Endometrial microvascular endothelial cells (primary cell): Measurements from ENCODE around the gene PAFAH2. TPM values are rescaled to one million over a fixed set of nuclear protein-coding genes. Genes with fewer than 3 reads are reported as not detected.

Source experiments
- in situ Hi-C: cut with HindIII; loops from 2 replicates; pipeline ENCODE4 v1.10.0; 2017; ENCODE audit warnings: low sequenced_read_pairs, low pct_unique_long_range_greater_than_20kb; ENCODE audit errors: inconsistent ontology term
- total RNA-seq: library from RNA; depleted of rRNA; stranded (reverse); fragments of >200 nt; gene quantifications from one replicate; pipeline ENCODE4 v1.2.3, GENCODE V29; 2015; ENCODE audit errors: inconsistent ontology term

The PAFAH2 gene
- total RNA-seq, 1 donor from 2014 or later: 11.5 TPM

DNA sequence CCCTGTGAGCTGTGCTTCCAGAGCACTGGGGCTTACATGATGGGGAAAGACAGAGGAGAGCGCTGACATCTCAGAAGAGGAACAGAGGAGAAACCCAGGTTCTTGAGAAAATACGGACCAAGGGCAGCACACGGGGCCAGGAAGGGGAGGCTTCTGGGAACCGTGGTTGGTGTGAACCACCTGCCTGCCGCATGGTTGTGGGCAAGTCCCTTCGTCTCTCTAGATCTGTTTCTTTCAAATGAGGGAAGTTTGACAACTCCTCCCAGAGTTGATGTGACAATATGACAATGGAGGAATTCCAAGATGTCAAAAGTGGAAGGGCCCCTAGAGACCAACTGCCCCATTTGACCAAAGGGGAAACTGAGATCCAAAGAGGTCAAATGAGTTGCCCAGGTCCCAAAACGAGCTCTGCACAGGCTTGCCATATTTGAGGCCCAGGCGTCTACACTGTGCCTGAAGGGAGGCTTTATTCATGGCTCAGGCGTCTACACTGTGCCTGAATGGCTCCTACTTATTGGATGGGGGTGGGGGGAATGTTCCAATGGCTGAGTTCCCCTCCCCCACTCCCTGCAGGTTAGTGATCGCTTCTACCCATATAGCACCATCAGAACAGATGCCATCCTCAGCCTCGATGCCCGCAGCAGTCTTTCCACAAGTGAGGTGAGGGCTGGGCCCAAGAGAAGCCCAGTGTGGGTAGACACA lies 34.9 kb upstream of the PAFAH2 start:
- in situ Hi-C loops: no loop called here

DNA sequence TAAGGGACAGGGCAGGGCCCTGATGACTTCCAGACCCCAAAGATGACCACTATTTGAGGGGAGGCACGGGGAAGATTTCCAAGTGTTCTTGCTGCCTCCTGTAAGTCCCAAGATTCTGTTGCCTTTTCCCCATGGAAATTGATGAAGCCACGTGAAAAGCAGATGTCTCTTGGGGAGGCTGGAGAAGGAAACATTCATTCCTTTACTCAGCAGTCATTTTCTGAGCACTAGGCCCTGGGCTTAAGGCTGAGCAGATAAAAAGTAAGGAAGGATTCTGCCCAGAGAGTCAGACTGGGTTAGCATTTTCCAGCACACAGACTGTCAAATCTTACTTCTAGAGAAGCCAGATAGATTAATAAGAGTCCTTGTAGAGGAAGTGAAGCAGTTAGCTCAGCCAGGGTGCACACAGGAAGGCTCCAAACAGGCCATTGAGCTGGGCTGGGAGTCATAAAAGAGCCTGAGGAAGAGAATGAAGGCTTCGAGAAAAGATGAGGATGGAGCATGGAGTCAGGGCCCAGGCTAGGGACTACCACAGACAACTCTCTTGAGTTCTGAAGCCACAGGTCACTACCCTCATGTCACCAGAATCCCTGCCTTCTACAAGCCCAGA lies 33.9 kb upstream of the PAFAH2 start:
- in situ Hi-C loops: no loop called here

DNA sequence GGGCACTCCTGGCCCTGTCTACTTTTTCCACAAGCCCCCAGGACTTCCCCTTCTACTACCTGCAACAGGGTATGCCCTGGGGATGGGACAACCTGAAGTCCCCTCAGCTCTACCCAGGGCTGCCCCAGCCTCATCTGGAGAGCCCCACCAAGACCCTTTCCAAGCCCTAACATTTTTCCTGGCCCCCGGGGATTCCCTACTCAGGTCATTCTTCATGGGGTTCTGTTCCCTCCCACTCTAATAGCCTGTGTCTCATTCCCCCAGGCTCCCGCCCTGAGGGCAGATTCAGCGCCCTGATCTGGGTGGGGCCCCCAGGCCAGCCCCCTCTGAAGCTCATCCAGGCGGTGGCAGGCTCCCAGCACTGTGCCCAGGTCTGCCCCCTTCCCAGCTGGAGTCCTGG lies 33.3 kb upstream of the PAFAH2 start:
- in situ Hi-C loops: no loop called here

DNA sequence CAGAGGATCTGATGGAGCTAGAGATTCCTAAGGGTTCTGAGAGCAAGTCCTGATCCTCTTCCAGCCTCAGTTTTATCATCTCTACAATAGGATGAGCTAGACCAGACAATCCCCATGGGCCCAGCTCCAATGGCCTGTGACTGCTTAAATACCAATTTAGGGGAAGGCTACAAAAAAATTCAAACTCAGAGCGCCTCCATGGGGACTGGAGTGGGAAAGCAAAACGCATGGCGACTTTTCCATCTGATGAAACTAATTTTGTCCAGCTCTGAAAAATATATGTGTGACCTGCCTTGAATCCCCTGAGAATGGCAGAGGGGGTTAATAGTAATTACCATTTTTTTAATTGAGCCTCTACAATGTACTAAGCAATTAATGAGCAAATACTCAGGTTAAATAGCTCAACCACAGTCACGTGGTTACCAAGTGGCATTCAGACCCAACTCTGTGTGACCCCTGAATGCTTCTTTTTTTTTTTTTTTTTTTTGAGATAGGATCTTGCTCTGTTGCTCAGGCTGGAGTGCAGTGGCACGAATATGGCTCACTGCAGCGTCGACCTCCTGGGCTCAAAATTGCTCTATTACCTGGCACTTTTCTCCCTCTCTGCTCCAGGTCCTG lies 32.1 kb upstream of the PAFAH2 start:
- in situ Hi-C loops: no loop called here

DNA sequence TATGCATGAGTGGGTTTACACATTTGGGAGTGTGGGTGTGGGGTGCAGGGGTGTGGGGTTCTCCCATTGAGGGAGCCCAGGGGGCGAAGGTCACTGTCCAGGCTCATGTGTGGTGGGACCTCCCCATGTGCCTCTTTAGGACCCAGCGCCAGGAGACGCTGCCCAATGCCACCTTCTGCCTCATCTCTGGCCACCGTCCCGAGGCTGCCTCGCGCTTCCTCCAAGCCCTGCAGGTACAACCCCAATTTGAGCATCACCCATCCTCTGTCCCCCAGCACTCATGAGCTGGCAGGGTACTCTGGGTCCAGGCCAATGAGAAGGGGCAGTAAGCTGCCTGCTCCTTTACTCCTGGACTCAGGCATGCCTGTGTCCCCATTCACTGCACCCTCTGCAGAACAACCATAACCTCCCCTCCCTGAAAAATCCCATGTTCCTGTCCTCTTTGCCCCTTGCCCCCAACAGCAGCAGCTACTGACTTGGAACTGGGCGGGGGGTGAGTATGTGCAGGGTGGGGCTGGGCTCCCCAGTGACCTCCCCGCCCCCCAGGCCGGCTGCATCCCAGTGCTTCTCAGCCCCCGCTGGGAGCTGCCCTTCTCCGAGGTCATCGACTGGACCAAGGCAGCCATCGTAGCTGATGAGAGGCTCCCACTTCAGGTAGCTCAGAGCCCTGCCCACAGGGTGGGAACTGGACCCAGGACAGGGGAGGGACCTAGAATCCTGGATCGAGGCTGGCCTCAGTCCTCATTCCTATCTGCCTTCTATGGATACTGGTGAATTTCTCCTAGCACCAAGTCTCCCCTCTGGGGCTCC lies 31.4 kb upstream of the PAFAH2 start:
- in situ Hi-C loops: no loop called here

DNA sequence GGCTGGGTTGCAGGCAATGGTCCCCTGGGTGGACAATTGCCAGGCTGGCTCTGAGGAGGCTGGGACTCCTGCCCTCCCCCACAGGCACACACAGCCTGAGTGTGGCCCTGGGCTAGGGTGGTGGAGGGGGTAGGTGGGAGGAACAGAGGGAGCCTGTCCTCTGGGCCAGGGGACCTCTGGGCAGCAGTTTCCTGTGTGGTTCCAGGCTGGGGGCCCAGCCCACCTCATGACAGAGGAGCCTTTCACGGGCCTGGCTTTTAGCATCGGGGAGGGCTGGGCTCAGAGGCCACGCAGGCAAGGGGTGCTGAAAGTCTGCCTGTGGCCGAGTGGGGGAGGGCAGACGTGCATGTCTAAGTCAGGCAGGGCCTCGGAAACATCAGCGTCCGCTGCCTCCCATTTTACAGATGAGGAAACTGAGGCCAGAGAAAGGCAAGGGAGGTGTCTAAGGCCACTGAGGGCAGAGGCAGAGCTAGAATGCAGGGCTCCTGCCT lies 30.7 kb upstream of the PAFAH2 start:
- in situ Hi-C loops: no loop called here

DNA sequence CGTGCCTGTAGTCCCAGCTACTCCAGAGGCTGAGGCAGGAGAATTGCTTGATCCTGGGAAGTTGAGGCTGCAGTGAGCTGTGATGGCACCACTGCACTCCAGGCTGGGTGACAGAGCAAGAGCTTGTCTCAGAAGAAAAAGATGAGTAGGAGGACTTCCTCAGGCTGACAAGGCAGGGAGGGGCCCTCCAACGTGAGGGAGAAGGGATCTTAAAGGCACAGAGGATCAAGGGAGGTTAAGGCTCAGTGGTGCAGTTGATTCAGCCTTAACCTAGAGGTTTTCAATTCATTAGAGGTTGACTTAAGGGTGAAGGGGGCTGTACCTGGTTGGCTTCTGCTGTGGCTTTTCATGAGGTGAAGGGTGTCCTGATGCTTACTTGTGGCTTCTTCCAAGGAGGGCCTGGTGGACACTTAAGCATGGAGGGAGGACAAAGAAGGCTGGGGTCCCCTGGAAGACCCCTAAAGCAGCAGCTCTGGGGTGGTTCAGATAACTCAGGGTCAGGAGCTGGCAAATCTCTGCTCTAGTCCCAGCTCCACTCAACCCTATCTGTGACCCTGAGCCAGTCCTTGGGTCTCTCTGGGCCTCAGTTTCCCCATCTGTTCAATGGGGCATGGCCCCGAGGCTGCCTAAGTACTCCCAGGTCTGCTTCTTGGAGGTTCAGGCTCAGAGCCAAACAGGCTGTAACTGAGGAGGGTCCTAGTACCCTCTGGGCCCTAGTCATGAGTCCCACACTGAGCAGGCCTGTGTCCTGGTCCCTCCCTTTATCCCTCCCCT lies 30.0 kb upstream of the PAFAH2 start:
- in situ Hi-C loops: no loop called here

DNA sequence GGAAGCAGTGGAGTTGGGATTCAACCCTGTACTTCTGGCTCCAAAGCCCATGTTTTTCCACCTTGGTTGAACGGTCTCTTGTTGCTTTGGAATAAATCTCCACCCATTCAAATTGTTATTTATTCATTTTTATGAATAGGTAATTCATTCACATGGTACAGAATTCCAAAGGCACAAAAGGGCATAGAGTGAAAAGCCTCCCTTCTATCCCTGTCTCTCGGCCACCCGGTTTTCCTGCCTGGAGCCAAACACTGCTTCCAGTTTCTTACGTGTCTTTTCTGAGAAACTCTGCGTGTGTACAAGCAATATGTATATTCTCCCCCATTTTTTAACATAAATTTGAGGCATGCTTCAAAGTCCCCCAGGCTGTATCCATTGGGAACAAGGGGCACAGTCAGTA lies 27.7 kb upstream of the PAFAH2 start:
- in situ Hi-C loops: no loop called here

DNA sequence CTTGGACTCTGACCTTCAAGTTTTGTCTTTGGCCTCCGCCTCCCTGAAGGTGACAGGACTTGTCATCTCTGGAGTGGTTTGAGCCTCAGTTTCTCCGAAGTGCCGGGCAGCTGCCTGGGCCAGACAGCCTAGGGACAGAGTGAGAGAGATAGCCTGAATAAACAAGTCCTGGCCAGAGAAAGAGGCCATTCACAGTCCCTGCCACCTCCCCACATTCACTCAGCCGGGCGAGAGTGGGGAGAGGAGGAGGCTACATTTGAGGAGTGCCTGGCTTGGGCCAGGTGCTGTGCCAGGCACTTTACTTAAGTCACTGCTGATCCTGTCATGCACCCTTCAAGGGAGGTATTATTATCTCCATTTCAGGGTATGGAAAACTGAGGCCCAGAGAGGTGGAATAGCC lies 27.2 kb upstream of the PAFAH2 start:
- in situ Hi-C loops: no loop called here

DNA sequence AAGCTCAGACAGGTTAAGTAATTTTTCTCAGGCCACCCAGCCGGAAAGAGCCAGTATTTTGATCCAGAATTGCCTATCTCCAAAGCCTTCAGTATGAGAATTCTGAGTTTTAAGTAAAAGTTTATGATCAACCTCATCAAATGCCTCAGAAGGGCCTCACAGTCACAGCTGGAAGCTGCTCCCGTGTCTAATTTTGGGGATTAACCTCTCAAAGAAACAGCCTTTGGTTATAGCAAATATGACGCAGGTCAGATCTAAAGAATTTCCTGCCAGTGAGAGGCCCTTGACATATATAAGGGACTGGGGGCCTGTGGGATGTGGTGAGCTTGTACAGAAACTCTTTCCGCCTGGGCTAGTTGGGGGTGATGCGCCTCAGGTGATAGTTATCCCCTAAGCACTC lies 26.0 kb upstream of the PAFAH2 start:
- in situ Hi-C loops: no loop called here

DNA sequence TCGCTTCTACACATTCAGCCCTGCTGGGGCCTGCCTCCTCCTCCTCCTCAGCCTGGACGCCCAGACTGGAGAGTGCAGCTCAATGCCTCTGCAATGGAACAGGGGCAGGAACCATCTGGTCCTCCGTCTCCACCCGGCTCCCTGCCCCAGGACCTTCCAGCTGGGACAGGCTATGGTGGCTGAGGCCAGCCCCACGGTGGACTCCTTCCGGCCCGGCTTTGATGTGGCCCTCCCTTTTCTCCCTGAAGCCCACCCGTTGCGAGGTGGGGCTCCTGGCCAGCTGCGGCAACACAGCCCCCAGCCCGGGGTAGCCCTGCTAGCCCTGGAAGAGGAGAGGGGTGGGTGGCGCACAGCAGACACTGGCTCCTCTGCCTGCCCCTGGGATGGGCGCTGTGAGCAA lies 25.1 kb upstream of the PAFAH2 start:
- in situ Hi-C loops: no loop called here

DNA sequence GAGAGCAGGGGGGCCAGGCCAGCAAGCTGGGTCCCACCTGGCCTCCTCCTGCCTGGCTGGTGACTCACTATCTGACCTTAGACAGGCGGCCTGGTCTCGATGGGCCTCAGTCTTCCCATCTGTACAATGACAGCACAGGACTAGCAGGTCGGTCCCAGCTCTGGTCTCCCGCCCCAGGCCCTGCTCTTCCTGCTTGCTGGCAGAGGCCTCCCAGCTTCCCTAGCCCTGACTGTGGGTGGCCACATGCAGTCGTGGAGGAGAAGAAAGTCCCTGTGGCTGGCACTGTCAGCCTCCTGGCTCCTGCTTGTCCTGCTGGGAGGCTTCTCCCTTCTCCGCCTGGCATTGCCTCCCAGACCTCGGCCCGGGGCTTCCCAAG lies 24.5 kb upstream of the PAFAH2 start:
- in situ Hi-C loops: no loop called here

DNA sequence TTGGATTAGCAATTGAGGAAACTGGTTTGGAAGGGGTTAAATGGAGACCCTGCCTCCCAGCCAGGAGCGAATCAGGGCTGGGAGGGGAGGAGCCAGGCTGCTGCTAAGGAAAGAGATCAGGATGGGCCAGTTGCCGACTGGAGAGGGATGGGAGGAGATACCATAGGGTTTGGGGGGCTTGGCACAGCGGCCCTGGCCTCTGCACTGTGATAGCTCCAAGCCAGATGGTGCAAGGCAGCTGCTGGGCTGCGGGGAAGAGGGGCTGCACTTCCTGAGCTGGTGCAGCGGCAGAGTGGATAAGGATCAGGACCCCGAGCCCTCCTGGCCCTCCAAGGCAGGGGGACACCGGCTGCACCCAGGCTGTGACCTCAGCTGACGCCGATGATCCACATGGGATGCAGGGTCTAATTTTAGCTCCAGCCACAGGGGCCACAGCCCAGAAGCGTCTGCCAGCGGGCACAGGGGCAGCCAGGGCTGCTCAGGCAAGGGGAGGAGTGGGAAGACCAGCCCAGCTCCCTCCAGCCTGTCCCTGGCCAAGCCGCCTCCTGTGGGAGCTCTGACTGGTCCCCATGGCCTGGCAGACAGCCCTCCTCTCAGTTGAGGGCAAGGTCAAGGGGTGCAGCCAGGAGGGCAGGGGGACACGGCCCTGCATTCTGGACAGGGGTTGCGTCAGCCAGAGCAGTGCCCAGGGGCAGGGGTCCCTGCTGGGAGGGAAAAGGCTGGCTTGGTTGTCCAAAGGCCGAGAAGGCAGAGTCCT lies 24.0 kb upstream of the PAFAH2 start, which contains the start of gene EXTL1:
Gene EXTL1, plus strand, starts transcription at position 129 of the 757 bp plus-strand sequence. CDS start 872 bp downstream, outside the sequence.
- in situ Hi-C loops: no loop called here

DNA sequence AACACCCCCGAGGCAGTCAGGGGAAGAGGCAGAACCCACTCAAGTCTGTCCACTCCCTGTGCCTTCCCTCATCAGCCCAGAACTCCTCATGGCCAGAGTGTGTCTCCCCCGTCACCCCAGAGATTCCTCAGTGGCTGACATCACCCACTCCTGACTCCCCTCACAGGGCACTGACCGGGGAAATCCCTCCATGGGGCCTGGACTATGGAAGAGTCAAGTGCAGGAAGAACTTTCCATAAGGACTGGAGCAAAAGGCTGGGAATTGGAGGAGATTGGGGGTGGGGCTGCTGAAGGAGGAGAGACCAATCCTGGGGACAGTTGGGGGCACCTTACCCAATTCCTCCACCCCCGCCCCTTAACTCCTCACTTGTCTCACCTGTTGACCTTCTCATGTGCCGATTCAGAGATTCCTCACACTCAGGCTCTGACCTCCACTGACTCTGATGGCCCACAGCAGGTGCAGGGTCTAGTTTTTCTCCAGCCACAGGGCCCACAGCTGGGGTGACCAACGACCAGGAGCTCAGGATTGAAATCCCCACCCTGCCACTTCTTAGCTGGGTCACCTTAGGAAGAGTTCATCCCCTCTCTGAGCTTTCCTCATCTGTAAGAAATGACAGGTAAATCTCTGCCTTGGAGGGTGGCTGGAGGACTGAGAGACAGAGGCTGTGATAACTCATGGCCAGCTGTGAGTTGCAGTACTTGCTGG lies 23.2 kb upstream of the PAFAH2 start:
- in situ Hi-C loops: no loop called here

DNA sequence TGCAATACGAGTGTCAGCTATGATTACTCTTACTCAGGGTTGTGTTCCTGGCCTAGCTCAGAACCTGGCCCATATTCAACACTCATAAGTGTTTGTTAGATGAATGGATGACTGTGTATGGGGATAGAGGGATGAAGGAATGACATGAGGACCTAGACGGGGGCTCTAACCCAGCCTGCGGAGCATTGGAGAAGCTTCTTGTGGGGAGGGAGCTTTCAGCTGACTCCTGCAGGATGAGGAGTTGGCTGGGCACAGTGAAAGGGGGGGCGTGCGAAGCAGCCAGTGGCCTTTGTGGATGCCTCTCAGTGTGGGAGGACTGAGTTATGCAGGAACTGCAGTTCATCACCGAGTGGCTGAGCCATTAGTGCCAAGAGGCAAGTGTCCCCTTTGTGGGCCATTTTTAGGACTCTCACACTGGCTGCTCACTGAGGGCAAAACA lies 22.5 kb upstream of the PAFAH2 start:
- in situ Hi-C loops: no loop called here

DNA sequence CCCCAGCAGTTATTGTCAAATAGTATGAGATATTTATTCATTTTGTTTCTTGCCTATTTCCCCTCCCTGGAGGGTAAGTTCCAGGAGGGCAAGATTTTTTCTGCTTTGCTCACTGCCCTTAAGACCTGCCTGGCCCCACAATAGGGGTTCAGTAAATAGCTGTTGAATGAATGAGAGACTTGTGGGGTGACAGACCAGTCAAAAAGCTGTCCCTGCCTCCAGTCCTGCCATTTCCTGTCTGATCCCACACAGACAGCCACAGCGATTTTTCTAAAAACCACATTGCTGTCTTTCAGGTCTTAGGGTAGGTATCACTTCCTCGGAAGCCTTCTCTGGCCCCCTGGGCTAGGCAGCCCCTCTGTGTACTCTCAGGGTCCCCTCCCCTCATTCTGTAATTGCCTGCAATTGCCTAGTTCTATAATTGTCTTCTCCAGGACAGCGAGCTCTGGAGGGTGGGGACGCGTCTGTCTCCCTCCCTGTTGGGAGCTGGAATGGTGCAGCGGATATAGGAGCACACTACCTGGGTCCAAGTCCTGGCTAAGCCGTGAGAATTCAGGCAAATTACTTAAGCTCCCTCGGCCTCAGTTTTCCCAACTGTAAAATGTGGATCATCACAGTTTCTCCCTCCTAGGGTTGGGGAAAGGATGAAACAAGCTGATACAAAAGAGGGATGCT lies 21.9 kb upstream of the PAFAH2 start:
- in situ Hi-C loops: no loop called here

DNA sequence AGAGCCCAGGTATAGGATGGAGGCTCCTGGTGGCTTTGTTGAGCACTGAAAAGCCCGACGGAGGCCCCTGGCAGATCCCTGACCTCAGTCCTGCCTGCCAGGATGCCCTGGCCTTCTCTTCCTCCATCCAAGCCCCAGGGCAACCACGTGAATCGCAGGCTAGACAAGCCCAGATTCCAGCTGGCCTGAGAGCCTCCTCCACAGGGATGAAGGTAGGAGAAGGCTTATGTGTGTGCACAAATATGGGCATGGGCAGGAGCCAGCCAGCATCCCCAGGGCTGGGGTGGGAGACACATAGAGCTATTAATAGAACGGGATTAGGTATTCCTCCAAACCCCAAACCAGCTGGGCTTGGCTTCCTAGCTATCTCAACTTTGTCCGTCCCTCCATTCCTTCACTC lies 19.7 kb upstream of the PAFAH2 start:
- in situ Hi-C loops: no loop called here
